ENCODE data around the gene CTBP1.

The CTBP1 gene

DNA sequence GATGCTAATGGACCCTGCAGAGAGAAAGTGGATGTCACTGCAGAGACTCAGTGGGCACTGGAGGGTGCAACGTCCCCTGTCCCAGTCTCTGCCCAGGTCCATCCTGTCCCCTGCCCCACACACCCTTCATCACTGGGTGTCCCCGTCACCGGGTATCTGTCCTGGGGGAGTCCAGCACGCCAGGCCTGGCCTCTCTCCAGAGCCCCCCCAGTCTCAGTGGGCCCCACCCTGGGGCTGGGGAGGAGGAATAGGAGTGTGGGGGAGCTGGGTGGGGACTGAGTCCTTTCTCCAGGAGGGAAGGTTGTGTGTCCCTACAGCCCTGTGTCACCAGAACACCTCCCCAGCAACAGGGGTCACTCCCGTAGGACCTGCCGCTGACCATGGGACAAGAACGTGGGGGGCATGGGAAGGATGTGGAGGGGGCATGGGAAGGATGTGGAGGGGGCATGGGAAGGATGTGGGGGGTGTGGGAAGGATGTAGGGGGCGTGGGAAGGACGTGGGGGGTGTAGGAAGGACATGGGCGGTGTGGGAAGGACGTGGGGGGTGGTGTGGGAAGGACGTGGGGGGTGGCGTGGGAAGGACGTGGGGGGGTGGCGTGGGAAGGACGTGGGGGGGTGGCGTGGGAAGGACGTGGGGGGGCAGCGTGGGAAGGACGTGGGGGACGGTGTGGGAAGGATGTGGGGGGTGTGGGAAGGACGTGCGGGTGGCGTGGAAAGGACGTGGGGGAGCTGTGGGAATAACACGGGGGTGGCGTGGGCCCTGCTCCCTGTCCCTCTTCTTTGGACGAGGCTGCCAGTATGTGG, 55.5 kb downstream of the CTBP1 start:
- no peak for DNase-seq

DNA sequence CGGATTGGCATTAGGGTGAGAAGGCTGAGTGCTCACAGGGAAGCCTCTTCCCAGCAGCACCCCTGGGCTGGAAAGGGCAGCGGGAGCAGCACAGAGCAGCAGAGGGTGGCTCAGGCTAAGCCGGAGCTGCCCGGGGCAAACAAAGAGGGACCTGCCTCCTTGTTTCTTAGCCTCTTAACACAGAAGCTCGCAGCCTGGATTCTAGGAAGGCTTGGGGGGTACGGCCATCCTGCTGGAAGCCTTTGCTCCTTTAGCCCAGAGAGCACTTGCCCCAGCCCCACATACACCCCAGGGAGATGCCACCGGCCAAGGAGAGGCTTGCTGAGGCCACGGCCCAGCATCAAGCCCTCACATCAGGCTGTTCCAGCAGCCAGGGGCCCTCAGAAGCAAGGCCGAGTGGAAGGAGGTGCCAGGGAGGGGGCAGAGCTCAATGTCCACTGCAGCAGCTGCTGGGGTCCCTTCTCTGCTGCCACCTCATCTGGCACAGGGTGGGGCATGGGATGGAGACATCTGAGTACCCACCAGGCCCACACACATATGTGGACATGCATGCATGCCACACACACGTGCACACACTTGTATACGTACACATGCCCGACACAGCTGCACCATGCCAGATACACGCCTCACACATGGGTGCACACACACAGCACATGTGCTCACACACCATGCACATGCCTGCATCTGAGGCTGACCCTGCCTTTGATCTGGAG, 56.3 kb downstream of the CTBP1 start:
- DNase-seq, result no peak

DNA sequence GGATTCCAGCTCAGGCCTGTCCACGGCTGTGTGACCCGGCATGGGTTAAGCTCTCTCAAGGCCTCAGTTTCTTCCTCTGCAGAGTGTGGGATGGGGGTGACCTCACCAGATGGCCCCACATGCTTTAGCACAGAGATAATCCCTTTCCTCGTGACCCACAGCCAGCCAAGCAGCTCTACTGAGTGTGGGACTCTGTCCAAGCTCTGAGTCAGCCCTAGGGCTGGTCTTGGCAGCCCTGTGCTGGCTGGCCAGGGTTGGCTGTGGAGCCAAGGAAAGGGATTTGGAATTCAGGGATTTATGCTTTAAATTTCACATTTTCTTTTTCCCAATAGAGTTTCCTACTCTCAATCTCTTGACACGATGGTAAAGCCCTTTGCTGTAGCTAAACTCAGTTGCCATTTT, 56.8 kb downstream of the CTBP1 start:
- DNase-seq, result no peak

DNA sequence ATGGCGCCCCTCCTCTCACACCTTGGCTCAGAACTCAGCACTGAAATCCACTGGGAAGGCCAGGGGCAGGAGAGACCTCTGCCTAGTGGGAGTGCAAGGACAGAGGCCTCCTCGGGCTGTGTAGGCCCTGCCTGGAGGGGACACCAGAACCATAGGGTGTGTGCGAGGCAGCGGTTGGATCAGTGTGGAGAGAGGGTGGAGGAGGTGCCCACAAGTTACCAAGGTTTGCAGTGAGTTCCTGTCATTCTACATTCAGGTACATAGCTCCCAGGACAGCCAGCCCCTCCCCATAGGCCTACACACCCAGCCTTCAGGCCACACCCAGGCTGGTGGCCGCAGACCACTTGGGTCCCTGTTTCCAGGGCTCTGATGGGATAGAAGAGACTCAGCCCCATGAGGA, 57.3 kb downstream of the CTBP1 start:
- DNase-seq, result no peak

DNA sequence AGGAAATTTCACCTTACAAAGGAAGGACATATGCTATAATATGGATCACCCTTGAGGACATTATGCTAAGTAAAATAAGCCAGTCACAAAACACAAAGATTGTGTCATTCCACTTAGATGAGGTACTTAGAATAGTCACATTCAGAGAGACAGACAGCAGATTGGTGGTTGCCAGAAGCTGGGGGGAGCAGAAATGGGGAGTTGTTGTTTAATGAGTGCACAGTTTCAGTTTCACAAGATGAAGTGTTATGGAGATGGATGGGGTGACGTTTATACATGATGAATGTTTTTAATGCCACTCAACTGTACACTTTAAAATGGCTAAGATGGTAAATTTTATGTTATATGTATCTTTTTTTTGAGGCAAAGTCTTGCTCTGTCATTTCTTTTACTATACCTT, 61.7 kb downstream of the CTBP1 start:
- no peak for DNase-seq

DNA sequence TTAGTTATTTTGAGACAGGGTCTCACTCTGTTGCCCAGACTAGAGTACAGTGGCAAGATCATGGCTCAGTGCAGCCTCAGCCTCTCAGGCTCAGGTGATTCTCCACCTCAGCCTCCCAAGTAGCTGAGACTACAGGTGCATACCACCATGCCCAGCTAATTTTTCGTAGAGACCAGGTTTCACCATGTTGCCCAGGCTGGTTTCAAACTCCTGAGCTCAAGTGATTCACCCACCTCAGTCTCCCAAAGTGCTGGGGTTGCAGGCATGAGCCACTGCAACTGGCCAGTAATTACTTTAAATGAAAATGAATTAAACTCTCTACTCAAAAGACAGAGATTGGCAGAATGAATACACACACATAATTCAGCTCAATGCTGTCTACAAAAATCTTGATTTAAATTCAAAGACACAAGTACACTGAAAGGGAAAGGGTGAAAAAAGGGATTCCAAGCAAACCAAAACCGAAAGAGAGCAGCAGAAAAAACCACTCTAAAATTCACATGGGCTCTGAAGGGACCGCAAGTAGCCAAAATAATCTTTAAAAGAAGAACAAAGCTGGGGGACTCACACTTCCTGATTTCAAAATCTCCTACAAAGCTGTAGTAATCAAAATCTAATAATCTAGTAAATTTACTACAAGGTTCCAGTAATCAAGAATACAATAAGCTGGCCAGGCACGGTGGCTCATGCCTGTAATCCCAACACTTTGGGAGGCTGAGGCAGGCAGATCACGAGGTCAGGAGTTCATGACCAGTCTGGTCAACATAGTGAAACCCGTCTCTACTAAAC, 64.8 kb downstream of the CTBP1 start:
- DNase-seq, result no peak

DNA sequence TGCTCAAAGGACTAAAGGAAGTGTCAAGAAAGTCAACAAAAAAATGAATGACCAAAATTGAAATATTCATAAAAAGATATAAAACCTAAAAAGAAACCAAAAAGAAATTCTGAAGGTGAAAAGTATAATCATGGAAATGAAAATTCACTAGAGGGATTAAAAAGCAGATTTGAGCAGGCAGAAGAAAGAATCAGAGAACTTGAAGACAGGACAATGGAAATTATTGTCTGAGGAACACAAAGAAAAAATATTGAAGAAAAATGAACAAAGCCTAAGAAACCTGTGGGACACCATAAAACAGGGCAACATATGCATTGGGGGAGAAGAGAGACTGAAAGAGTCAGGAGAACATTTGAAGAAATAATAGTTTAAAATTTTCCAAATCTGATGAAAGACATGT, 66.6 kb downstream of the CTBP1 start:
- DNase-seq, result no peak

DNA sequence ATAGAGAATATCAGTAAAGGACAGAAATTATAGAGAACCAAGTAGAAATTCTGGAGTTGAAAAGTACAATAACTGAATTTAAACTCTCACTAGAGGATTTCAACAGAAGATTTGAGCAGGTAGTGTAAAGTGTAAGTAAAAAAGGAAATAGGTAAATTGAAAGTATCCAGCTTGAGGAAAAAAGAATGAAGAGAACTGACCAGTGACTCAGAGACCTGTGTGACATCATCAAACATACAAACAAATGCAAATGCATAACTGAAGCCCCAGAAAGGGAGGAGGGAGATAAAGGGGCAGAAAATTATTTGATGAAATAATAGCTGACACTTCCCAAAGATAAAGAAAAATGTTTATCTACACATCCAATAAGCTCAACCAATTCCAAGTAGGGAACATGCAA, 68.3 kb downstream of the CTBP1 start:
- DNase-seq, result no peak

DNA sequence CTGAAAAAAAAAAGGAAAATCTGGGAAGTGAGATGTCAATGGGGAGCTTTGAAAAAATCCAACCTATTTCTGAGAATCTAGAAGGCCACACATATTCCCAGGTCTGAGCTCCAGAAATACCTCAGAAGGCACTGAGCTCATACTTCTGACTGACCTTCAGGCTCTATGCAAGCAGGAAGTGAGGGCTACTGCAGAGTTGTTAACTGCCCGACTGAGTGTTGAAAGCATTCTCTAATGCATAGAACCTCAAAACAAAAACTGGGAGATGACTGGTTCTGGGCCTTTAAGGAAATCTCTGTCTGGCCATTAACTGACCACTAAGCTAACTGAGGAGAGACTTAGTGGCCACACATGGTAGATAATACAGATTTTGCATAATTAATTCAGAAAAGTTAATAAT, 69.0 kb downstream of the CTBP1 start:
- no peak for DNase-seq

DNA sequence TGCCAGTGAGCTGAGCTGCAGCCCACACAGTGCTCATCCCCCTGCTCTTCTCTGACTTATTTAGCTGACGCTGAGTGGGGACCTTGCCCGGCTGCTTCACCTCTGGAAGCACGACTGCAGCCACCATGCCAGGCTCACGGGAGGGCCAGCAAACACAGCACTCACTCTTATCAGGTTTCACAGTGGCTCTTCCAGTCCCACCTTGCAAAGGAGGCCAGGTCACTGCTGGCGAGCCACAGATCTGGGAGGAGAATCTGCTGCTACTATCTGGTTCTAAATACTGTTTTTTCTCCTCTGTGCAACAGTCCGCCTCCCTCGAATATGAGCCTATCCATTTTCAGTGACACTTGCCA, 69.9 kb downstream of the CTBP1 start:
- no peak for DNase-seq

DNA sequence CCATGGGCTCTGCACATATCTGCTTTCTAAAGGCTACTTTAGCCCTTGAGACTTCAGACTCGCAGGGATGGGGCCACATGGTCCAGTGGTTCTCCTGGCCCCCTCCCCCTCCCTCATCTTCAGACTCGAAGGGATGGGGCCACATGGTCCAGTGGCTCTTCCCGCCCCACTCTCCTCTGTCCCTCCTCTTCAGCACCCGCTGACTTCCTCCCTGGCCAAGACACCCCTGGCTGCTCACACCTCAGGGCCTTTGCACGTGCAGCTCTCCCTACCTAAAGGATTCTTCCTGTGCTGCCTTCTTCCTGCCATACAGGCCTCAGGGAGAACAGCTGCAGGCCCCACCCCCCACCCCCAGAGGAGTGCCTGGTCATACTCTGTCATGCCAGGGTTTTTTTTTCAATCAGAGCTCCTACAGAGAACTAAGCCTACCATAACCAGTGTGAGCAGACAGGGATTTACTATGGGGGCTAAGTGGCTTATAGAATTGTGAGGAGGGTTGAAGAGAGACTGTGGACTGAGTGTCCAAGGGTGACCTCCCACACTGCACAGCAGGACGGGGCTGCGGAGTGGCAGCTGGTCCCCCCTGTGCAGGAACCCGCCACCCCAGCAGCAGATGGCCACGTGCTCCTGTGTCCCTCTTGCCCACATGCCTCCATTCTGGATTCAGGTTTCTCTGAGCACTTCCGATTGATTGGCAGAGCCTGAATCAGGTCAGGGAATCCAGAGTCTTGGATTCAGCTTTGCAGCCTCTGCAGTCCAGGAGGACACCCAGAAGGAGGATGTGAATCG, 70.4 kb downstream of the CTBP1 start:
- no peak for DNase-seq

DNA sequence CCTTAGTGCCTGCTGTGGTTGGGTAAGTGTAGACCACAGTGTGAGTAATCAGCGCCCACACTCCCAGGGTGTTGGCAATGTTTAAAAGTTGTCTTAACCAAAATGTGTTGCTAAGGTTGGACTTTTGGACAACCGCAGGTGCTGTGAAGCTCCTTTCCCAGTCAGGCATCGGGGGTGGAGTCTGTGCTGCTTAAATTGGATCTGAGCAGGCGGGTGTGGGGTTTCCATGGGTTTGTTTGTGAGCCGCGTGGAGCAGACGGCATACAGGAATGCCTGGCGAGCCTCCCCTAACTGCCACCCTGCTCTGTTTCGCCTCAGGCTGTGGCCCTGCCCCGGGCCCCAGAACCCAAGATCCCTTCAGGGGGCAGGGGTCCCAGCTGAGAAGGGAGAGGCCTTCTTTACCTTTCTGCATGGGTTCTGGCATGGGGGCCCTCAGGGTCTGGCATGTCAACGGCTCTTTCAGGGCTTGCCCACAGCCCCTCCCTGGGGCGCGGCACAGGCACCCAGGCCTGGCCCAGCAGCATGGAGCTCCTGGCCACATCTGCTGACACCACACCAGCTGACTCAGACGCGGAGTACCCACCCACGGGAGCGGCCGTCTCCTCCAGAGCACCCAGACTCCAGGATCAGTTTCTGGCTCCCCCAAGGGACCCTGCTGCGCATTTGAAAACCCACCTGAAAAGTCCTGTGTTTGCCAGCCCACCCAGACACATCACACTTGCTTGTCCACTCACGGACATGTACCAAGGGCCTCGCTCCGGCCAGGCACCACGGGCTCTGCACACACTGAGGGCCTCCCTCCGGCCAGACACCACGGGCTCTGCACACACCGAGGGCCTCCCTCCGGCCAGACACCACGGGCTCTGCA, 71.4 kb downstream of the CTBP1 start:
- DNase-seq, result no peak

DNA sequence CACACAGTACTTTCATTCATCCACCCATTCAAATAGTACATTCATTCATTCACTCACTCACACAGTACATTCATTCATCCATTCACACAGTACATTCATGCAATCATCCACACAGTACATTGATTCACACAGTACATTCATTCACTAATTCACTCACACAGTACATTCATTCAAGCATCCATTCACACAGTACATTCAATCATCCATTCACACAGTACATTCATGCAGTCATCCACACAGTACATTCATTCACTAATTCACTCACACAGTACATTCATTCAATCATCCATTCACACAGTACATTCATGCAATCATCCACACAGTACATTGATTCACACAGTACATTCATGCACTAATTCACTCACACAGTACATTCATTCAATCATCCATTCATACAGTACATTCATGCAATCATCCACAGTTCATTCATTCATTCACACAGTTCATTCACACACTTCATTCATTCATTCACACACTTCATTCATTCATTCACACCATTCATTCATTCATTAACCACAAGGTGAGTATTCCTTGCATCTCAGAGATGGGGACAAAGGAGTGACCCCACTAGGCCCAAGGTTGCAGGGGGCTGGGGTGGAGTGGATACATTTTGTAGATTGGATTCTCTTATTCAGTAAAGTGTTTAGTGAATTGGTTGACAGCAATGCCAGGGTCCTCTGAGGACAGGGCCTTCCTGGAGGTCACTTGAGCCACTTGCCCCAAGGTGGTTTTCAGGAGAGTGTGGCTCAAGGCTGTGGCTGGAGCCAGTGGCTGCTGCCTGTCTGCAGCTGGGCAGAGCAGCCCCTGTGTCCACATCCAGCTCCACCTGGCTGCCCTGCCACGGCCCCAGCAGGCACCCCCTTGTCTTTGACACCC, 72.3 kb downstream of the CTBP1 start:
- no peak for DNase-seq

DNA sequence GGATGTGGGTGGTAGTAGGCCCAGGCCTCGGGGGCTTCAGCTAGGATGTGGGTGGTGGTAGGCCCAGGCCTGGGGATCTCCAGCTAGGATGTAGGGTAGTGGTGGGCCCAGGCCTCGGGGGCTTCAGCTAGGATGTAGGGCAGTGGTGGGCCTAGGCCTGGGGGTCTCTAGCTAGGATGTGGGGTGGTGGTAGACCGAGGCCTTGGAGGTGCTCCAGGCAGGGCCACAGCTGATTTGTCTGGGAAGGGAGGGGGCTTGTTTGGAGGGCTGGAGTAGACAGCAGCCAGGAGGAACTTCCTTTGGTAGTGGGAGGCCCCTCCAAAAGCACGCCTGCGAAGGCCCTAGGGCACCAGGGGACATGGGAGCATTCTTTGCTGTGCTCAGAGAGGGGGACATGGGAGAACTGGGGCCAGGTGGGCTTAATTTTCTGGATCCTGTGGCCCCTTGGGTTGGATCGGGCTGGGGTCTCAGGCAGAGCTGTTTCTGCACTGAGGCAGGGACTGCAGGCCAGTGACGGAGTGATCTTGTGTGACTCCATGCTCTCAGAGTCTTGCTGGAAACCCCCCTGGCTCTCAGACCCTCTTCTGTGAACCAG, 73.2 kb downstream of the CTBP1 start:
- no peak for DNase-seq

DNA sequence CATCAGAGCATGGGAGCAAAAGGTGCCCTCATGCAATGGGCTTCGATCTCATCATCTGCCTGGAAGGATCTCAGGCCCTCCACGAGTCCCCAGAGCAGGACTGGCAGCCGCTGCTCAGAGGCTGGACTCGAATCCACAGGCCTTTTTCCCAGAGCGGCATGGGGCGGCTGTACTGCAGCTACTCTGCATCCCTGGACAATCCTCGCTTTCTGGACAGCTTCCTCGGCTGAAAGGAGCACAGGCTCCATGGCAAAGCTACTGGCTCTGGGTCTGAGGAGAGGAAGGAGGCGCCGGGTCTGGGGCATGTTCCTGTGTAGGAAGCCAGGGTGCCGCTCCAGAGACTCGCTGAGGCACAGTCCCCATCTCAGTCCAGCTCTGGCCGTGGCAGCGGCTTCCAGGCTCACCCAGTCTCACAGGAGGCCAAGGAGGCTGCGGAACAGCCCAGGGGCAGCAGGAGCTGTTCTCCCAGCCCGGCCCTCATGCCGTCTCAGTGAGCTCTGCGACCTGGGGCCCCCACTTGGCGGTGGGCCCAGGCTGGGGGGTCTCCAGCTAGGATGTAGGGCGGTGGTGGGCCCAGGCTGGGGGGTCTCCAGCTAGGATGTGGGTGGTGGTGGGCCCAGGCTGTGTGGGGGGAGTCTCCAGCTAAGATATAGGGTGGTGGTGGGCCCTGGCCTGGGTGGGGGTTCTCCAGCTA, 73.8 kb downstream of the CTBP1 start:
- no peak for DNase-seq

DNA sequence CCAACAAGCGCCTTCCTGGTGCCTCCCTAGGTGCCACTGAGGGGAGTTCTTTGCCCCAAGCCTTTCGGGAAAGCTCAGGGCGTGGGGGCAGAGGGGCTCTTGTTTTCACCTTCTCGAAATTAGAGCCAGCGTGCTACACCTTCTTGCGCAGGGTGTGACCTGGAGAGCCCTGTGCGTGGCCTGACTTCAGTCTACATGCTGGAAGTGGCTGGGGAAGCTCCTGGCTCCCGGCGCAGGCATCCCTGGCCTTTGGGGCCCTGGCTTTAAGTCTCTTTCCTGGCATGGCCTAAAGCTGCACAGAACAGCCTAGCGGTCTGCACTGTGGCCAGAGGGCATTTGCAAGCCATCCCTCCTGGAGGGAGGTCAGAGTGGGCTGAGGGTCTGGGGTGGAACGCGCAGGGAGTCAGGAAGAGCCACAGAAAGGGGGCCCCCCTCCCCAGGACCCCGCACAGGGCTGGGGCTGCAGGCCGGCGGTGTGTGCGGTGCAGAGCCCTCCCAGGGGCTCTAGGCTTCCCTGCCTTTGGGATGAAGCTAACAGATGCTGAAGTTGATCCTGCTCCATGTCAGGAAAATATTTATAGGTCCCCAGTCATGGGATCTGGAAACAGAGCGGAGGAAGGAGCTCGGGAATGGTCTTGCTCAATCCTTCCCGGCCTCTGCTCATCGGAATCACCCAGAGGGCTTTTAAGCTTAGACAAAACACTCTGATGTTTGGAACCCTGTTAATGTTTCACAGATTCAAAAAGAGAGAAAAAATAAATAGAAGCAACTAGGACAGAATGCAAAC, 75.8 kb downstream of the CTBP1 start:
- no peak for DNase-seq

DNA sequence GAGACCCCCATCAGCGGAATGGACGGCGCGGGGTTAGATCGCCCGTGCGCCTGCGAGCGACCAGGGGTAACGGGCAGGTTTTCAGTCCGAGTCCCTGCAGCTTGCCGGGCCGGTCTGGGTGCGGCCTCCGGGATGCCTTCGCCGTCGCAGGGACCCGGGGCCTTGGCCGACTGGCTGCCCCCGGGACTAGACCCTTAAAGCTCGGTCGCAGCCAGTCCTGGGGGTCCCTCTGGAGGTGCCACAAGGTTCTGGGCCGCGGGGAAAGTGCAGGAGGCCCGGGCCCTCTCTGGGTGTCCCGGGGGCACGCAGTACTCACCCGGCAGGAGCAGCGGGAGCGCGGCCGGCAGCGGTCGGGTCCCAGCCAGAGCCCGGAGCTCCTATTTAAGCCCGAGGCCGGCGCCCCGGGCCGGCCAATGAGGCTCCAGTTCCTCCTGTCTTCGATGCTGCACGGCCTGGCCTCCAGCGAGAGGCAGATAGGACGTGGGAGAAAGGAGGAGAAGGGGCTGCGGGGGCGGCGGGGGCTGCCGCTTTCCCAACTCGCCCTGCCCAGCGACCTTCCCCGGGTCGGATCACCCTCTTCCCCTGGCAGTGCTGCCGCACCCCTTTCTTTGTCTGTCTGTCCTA, 76.6 kb downstream of the CTBP1 start, which contains the start of gene SPON2:
Gene SPON2 (minus strand): TSS at position 356 of the 624 bp plus-strand sequence.
- no peak for DNase-seq
